RPMI7951 (cell line): Measurements from ENCODE around the gene KNCN. TPM values are rescaled to one million over a fixed set of nuclear protein-coding genes. Genes with fewer than 3 reads are reported as not detected.

ENCODE experiments used
- DNase-seq: peaks from one replicate; pipeline ENCODE4 v3.0.0-alpha.2; 2012; ENCODE audit warnings: low read depth
- total RNA-seq: library from RNA; depleted of rRNA; stranded (reverse); fragments of >200 nt; shearing (Covaris generic); gene quantifications from 2 replicates; pipeline ENCODE4 v1.2.3, GENCODE V29; 2014

KNCN gene
- total RNA-seq, 1 experiment from 2014 or later = not detected

DNA sequence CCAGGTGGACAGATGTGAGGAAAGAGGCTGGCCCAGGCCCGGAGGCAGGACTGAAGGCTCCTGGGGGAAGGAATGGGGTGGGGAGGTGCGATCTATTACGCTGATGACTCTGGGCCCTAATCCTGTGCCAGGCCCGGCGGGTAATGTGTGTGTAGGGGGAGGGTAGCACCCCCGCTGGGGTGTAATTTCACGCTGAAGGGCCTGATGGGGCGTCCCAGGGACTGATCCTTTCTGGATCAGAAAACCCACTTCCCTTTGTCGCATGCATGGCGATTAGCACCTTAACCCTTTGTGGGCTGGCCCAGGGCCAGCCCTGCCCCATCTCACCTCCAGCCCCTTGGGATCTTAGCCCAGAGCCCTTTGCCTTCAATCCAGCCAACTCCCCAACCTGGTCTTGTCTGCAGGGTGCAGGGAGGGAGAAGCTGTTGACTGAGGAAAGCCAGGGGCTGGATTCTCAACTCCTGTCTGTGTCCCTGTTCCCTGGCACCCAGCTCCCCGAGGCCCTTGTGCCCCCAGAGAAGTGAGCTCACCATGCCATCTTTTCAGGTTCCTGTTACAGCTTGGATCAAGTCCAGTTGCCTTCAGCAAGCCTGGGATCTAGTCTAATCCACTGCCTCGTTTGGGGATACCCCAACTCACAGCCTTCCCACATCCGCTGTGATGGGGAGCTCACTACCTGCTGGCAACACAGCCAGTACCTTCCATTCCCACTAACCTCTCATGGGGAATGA is 26.0 kb downstream of the KNCN start:
- no peak for DNase-seq

DNA sequence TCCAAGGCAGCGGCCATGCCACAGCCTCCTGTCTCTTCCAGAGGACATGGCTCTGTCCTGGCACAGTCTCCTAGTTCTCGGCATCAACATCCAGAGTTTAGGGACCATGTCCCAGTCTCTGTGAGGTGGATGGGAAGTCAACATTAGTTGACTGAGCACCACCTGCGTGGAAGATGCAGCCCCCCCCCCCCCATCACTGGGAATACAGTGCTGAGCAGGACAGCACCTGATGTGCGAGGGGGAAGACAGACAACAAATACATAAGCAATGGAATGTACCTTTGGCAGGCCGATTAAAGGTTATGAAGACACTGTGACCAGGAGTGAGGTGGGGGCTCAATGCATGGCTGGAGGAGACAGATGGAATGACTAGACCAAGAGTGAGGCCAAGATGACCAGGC is 26.6 kb downstream of the KNCN start:
- no peak for DNase-seq

DNA sequence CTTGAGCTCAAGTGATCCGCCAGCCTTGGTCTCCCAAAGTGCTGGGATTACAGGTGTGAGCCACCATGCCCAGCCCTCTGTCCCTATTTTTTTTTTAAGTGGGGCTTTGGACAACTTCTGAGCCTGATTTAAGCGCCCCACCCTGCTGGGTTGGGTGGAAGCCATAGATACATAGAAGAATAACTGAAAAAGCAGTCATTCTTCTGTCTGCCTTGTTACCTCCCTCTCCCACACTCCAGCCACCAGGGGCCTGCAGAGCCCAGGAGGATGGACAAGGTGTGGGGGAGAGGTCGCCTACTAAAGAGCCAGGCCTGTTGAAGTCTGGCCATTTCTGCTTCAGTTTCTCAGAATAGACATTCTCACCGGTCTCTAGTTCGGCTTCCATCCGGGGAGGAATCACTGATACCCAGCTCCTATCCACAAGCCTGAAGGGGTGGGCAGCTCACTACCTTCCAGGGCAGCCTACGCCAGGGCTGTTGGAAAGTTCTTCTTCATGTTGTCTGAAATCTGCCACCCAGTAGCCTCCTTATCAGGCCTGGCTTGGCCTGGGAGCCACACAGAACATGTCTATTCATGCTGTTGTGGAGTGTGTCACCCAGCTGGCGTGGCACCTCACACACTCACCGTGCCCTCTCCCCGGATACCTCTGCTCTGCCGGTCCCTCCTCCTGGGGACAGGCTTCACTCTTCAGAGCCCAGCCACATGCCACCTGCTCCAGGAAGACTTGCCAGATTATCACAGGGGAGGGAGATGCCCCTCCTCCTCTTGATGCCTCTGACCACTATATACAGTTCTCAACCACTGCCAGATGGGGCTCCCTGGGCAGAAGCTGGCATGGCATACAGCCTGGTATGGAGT is 27.7 kb downstream of the KNCN start:
- DNase-seq = no peak

DNA sequence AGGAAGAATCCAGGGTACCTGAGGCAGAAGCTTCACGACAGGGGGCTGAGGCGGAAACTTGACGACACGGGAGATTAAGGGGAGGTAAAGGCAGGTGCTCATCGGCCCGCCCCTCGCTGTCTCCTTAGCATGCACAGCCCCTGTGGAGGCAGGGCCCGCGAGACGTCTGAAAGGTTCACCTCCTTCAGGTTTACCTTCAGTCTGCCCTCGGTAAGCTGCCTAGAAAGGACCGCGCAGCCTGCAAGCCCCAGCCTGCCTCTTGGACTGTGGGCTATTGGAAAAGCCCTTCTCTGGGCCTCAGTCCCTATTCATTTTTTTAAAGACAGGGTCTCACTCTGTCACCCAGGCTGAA is 28.5 kb downstream of the KNCN start:
- no peak for DNase-seq

DNA sequence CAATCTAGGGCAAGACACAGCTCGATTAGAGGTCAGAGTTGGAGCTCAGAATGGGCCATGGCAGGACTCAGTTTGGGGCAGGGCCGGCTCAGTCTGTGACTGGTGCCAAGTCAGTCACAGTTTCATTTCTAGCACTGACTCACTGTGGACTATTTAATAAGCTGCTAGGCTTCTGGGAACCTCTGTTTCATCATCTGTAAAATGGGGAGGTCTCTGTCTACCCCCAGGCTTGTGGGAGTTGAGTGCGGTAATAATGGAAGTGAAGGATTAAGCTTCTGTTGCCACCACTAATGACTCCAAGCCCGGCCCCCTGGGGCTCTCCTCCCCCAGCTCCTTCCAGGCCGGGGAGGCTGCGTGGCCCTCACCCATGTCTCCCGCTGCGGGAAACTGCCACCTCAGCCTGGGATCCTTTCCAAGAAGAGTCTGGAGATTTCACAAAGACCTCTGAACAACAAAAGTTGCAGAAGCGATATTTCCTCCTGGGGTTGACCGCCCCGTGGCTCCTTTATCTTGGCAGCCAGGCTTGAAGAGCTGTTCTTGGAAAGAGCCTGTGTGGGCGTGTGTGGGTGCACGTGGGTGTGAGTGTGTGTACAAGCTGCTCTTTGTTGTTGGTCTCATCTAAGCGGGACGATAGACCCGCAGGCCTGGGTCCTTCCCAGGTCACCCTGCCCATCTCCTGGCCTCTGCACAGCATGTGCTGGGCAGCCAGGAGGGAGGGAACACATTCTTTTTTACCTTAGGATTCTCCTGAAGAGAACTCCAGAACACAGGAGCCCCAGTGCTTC is 29.1 kb downstream of the KNCN start:
- DNase-seq = peak; percentile 89

DNA sequence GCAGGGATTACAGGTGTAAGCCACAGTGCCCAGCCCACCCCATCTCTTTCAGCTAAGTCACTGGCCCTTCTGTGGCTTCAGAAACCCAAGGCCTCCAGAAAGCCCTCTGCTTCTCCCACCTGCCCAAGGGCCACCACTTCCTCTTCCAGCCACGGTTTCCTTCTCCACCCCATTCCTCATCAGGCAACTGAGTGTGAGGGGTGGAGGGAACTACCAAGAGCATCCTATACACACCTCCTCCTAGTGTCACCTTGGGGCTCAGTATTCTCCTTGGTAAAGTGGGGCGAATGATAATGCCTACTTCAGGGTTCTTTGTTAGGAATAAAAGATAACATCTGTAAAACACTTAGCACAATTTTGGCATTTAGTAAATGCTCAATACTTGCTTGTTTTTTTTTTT is 30.0 kb downstream of the KNCN start:
- DNase-seq = no peak

DNA sequence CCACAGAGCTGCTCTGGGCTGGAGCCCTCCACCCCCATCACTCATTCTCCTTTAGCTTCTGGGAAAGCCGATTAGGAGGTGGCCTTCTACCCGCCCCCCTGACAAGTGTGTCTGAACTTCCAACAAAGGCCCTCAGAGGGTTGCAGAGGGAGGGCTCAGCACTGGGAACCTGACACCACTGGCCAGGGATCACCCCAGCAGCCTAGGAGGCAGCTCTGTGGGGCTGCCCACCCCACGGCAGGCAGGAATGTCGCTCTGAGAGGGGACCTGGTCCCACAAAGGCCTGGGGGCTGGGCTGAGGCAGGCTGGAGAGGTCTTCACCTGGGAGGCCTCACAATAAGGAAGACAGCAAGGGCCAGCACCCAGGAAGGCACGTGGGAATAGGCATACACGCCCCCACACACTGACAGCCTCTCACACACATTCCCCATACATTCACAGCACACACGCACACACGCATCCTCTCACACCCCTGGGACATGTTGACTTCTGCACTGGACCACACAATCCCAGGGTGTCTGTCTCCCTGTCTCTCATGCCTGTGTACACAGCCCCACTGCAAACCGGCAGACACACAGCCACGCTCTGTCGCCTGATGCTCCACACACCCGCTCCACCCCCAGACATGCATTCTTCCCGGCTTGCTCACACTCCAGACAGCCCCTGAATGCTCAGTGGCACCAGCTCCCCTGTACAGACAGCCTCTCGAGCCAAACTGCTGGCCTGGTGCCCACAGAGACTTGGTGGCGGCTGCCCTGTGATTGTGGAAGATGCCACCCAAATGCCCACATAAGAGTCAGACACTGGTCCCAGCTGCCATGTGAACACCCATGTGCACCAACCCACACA is 31.2 kb downstream of the KNCN start:
- peak; percentile 83 for DNase-seq

DNA sequence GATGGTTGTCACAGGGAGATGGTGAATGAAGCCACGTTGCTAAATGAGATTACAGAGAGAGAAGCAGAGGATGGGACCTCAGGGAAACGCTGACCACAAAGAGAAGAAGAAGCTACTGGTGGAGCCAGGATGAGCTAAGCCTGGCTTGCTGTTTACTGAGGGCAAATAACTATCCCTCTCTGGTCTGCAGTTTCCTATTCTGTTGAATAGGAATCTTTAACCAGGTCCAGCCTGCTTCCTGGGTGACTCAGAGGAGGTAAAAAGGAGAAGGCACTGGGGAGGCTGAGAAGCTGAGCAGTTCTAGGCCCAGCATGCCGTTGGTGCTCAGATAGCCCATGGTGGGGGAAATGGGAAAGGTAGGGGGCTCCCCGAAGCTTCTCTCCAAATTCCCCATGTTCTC is 32.2 kb downstream of the KNCN start:
- DNase-seq = no peak

DNA sequence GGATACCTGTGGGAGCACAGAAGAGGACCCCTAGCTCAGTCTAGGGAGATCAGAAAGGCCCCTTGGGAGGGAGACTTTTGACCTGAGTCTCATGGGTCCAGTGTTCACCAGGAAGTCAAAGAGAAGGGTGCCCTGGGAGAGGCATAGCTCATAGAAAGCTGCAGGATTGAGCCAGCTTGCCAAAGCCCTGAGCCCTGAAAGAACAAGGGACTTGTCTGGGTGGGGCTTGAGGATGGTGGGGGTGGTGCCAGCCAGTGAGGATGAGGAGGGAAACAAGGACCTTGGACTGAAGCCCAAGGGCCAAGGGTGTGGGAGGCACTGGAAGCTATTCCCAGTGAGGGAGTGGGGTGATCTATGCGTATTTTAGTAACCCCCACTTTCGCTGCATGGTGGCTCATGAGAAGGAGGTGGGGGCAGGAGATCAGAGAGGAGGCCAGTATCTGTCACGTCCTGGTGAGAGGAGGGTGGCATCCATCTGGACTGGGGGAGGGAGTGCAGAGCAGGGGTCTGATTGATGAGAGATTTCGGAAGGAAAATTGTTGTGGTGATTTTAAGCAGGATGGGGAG is 33.4 kb downstream of the KNCN start:
- DNase-seq = no peak

DNA sequence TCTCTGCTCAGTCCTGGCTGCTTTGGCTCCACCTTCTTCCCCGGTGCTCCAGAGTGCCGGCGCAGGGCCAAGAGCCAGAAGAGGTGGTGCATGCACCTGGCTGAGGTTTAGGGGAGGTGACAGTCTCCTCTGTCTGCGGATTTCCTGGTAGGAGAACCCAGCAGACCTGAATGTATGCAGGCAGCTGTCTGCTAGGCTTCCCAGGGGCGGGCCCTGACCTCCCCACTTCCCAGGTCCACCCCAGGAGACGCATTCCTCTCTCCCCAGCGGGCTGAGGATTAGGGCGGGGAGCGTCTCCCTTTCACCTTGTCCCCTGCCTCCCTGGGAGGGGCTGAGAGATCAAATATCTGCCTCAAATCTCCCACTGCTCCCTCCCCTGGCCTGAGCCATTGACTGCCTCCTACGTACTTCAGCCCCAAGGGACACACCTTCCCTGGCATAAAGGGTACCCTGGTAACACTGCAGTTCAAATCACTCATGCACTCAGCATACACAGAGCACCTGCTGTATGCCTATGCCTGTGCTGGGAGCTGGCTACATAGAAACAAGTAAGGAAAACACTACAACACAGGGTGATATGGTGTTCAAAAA is 34.3 kb downstream of the KNCN start:
- no peak for DNase-seq

DNA sequence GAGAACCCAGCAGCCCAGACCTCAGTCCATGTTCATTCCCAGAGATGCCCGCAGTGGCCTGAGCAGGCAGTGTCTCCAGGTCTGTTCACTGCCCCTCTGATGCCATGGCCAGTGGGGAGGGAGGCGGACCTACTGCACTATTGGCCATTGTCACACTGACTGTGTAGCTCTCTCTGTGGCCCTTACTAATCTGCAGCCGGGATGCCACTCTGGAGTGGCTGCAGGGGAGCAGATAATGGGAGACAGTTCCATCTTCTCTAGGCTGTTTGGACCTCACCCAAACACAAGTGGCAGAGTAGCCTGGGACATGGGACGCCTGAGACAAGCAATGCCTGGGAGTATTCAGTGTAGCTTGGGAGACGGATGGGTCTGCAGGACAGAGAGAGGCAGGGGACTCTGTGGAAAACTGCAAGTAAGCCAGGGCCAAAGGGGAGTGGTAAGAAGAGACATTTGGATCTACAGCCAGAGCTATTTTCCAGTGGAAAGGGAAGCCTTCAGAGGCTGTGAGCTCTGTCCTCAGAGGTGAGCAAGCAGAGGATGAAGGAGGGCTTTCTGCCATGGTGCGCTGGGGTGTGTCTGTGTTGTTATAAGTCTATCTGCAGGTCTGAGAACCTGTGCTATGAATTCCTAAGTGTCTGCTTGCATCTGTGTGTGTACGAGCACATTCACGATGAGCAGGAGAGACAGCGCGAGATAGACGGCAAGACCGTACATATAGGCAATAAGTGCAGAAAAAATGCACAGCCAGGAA is 35.1 kb downstream of the KNCN start:
- no peak for DNase-seq

DNA sequence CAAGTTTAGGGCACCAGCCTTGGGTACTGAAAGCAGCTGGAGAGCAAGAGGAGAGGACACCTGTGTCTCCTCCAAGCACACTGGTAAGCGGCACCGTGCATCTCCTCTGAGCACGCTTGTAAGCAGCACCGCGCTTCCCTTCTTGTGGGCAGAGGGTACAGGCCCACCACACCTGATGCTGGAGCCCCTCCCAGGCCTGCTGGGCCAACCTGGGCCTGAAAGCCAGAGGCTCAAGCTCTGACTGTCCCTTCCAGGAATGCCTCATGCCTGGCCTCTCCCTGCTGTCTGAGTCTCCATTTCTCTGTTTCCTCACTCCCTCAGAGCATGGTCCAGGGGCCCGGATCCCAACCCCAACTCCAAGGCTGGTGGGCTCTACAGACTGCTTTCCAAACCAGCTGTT is 35.9 kb downstream of the KNCN start:
- no peak for DNase-seq

DNA sequence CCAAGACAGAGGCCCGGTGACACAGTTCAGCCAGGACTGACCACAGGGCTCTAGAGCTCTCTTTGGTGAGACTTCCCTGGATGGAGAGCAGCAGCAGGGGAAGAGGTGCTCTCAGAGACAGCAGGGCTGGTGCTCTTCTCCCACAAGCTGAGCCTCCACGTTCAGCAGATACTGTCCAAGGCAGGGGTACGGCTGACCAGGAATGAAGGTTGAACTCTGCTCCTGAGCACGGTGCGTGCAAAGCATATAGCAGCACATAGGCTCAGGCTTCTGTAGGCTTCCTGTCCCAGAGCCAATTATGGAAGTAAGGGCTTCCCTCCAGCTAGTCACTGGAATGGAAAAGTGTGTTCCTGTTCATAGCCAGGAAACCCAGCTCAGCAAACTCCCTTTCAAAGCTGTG is 37.9 kb downstream of the KNCN start:
- DNase-seq = no peak

DNA sequence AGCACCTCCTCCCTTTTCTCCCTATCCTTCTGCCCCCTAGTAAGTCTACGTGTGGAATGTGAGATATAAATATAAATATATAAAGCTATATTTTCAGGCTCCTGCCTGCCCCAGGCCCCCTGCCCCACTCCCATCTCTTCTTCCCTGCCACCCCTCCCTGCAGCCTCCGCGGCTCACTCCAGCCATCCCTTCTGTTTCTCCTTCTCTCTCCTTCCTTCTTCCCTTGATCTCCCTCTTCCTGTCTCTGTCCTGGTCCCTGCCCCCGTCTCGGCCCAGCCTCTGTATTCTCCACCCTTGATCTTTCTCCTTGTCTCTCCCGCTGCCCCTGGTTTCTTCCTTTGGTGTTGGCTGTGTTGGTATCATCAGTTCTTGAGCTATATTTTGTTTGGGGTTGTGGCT is 38.7 kb downstream of the KNCN start:
- DNase-seq = no peak

DNA sequence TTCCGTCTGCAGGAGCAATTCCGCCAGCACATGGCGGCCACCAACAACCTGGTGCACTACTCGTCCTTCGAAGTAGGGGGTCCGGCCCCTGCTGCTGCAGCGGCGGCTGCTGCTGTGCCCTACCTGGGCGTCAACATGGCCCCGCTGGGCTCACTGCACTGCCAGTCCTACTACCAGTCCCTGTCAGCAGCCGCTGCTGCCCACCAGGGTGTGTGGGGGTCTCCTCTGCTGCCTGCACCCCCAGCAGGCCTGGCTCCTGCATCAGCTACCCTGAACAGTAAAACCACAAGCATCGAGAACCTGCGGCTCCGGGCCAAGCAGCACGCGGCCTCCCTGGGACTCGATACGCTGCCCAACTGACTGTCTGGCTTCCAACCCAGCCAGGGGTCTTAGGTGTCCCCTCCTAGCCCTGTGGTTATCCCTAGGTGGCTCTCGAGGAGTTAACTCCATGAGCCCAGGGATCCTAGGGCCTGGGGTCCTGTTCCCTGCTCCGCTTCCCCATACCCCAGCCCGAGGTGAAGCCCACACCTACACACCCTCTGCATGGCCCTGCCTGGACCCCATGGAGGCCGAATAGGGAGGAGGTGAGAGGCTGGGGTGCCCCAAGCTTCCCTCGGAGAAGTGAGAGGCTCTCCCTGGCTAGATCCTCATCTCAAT is 39.2 kb downstream of the KNCN start:
- no peak for DNase-seq

DNA sequence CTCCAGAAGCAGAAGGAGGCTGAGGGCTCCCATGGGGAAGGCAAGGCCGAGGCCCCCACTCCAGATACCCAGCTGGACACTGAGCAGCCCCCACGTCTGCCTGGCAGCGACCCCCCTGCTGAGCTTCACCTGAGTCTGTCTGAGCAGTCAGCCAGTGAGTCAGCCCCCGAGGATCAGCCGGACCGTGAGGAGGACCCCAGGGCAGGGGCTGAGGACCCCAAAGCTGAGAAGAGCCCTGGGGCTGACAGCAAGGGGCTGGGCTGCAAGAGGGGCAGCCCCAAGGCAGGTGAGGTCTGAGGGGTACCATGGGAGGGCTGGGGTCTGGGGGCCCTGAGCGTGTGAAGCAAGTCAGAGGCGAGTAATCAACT is 40.5 kb downstream of the KNCN start:
- DNase-seq = no peak

DNA sequence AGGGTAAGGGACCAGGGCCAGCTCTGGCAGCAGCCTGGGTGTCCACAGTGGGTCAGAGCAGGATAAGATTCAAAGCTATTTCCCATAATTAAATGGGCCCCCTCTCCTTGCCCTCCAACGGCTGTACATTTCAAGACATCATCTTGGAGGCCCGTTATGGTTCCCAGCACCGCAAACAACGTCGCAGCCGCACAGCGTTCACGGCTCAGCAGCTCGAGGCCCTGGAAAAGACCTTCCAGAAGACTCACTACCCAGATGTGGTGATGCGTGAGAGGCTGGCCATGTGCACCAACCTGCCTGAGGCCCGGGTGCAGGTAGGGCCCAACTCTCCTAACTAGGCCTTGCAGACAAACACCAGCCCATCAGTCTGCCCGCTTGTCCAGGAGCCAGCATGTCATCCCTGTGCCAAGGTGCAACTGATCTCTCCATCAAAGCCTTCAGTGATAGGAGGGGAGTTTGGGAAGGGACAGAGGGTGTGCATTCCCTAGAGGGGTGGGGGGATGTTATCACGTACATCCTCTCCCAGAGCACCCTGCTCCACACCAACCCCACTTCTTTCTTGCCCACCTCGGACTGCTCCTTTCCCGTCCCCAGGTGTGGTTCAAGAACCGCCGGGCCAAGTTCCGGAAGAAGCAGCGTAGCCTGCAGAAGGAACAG is 41.0 kb downstream of the KNCN start:
- no peak for DNase-seq

DNA sequence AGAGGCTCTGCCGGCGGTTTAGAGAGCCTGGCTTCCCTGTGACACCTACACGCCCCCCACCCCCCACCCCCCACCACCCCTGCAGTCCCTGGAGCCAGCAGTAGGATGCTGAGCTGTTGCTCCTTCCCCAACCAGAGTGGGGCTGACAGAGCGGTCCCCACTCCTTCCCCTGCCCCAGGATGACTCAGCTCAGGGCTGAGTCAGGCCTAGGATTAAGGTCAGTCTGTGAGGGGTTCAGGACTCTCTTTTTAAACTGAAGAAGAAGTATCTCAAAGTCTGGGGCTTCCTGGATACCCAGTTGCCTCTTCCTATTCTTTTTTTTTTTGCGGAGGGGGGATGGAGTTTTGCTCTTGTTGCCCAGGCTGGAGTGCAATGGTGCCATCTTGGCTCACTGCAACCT is 42.7 kb downstream of the KNCN start:
- DNase-seq = no peak
